Hepatic stellate cell (primary cell): ENCODE results near the gene CELSR3.

Experiments
- DNase-seq: peaks from one replicate; pipeline ENCODE4 v3.0.0; 2011; ENCODE audit warnings: low spot score

Gene CELSR3

GRCh38 chr3:48662753-48663488 is at the start of gene CELSR3:
CELSR3 (minus strand) TSS chr3:48662886; CDS start chr3:48662634, 252 bp downstream.
- DNase-seq, result peak; percentile 73

- no peak for DNase-seq
Measured at GRCh38 chr3:48711727-48712126, 49.0 kb upstream of the CELSR3 start.

- DNase-seq, result no peak
Measured at GRCh38 chr3:48709051-48709461, 46.4 kb upstream of the CELSR3 start.

- no peak for DNase-seq
Measured at GRCh38 chr3:48708481-48708889, 45.8 kb upstream of the CELSR3 start.

GRCh38 chr3:48707157-48707556 is 44.5 kb upstream of the CELSR3 start:
- DNase-seq, result no peak

- DNase-seq, result no peak
Measured at GRCh38 chr3:48702320-48702920, 39.7 kb upstream of the CELSR3 start.

- no peak for DNase-seq
Measured at GRCh38 chr3:48700731-48701405, 38.2 kb upstream of the CELSR3 start.

GRCh38 chr3:48698891-48699290 is 36.2 kb upstream of the CELSR3 start:
- DNase-seq, result no peak

- no peak for DNase-seq
Measured at GRCh38 chr3:48697952-48698351, 35.3 kb upstream of the CELSR3 start.

- no peak for DNase-seq
Measured at GRCh38 chr3:48696601-48697000, 33.9 kb upstream of the CELSR3 start.

GRCh38 chr3:48696156-48696555 is 33.5 kb upstream of the CELSR3 start:
- DNase-seq, result no peak

GRCh38 chr3:48695393-48695753 is 32.7 kb upstream of the CELSR3 start:
- DNase-seq, result peak; percentile 59

GRCh38 chr3:48694610-48695392 is 32.1 kb upstream of the CELSR3 start:
- DNase-seq, result peak; percentile 87

- no peak for DNase-seq
Measured at GRCh38 chr3:48693826-48694225, 31.1 kb upstream of the CELSR3 start.

GRCh38 chr3:48692551-48692950 is 29.9 kb upstream of the CELSR3 start:
- DNase-seq, result no peak

GRCh38 chr3:48690846-48691458 is 28.3 kb upstream of the CELSR3 start:
- DNase-seq, result no peak

GRCh38 chr3:48689384-48689783 is 26.7 kb upstream of the CELSR3 start:
- no peak for DNase-seq

- DNase-seq, result no peak
Measured at GRCh38 chr3:48688737-48689075, 26.0 kb upstream of the CELSR3 start.

GRCh38 chr3:48688032-48688736 is 25.5 kb upstream of the CELSR3 start:
- no peak for DNase-seq

GRCh38 chr3:48687220-48687678 is 24.6 kb upstream of the CELSR3 start:
- DNase-seq, result no peak

- no peak for DNase-seq
Measured at GRCh38 chr3:48686538-48687219, 24.0 kb upstream of the CELSR3 start.
